Breast epithelium (tissue), 4 donors: ENCODE measurements around the gene ABHD16A. TPM values are rescaled to one million over a fixed set of nuclear protein-coding genes. Genes with fewer than 3 reads are reported as not detected.

Experiments
- DNase-seq, 2 donors: peaks; one replicate each; pipeline ENCODE4 v3.0.0-alpha.2; 2019; ENCODE audit warnings: low spot score in 2 of 2
- H3K27ac ChIP-seq, 2 donors: fragments of 200-600 bp; sonication (generic) in 1 of 2; one replicate each; pipeline ENCODE4 v1.5.1; 2016 to 2019; ENCODE audit warnings: mild to moderate bottlenecking in 1 of 2
- H3K27me3 ChIP-seq, 2 donors: fragments of 200-600 bp; sonication (generic) in 1 of 2; one replicate each; pipeline versions ENCODE4 v1.5.1 to v1.6.0; 2017 to 2019; ENCODE audit warnings: control low read depth in 1 of 2, mild to moderate bottlenecking in 1 of 2
- H3K36me3 ChIP-seq: fragments of 200-600 bp; one replicate; pipeline ENCODE4 v1.5.1; 2019
- H3K4me1 ChIP-seq, 2 donors: fragments of 200-600 bp; sonication (generic); one replicate each; pipeline ENCODE4 v1.5.1; 2016 to 2019; ENCODE audit warnings: control low read depth in 1 of 2
- H3K4me3 ChIP-seq, 3 donors: fragments of 200-600 bp; sonication (generic); 1 replicate in 2 of 3; 2 replicates in 1 of 3; pipeline ENCODE4 v1.5.1; 2016 to 2019; ENCODE audit warnings: mild to moderate bottlenecking in 3 of 3, moderate library complexity in 2 of 3
- H3K9me3 ChIP-seq, 2 donors: fragments of 200-600 bp; sonication (generic) in 1 of 2; one replicate each; pipeline ENCODE4 v1.5.1; 2016 to 2019; ENCODE audit warnings: control low read depth in 1 of 2
- CTCF ChIP-seq, 3 donors: fragments of 450-650 bp; IDR thresholded peaks; one replicate each; pipeline ENCODE4 v1.5.1; 2016 to 2017; ENCODE audit warnings: antibody characterized with exemption in 3 of 3, mild to moderate bottlenecking in 3 of 3, moderate library complexity in 3 of 3
- POLR2A ChIP-seq: fragments of 450-650 bp; IDR thresholded peaks from one replicate; pipeline ENCODE4 v1.6.1; 2016; ENCODE audit warnings: antibody characterized with exemption, mild to moderate bottlenecking, moderate library complexity
- POLR2AphosphoS5 ChIP-seq, 3 donors: sonication (generic); formaldehyde crosslinking; IDR thresholded peaks; one replicate each; pipeline ENCODE4 v1.6.1; 2017; ENCODE audit warnings: antibody characterized with exemption in 3 of 3
- intact Hi-C: fragments of 100-400 bp; cut with DNase I; formaldehyde crosslinking; loops from one replicate; pipeline ENCODE4 v1.15.1; 2023; ENCODE audit warnings: low total_unique reads
- total RNA-seq, 3 donors: library from RNA; depleted of rRNA; stranded (reverse); fragments of >200 nt; gene quantifications; one replicate each; pipeline ENCODE4 v1.1.0, GENCODE V29; 2016

The ABHD16A gene
- total RNA-seq, 3 donors from 2014 or later, result 42.6 to 62.6 (median 50.5) TPM

- TF ChIP-seq POLR2AphosphoS5 (IDR thresholded peaks at IDR 0.05) (peak in 1 of 3 donors; percentile 20), POLR2A (no peak), CTCF (IDR thresholded peaks at IDR 0.05) (peak in 1 of 3 donors; percentile 33)
- no peaks in the 10 kb centered on the region for H3K27me3 ChIP-seq
- H3K4me1 ChIP-seq, result peaks cover 3 to 6% of the 10 kb centered on the region in 2 donors
- H3K9me3 ChIP-seq, result no peaks in the 10 kb centered on the region
- H3K4me3 ChIP-seq, result peak overlapping the region in 1 of 3 donors; percentile 17
- intact Hi-C loops, result loop anchor here (1.0 kb wide), 1 partner anchor 15 kb away; no protein-coding TSS in a partner anchor
- H3K27ac ChIP-seq, result peak overlapping the region; percentile 87 to 88
- H3K36me3 ChIP-seq, result no peaks in the 10 kb centered on the region
- DNase-seq, result peak; percentile 63 to 84
Observed at GRCh38 chr6:31717499-31718222, 14.5 kb upstream of the ABHD16A start.

GRCh38 chr6:31715022-31715958 is 12.2 kb upstream of the ABHD16A start, which contains the start of gene LY6G6D:
Gene LY6G6D, plus strand, starts transcription at chr6:31715348. Its CDS starts 8 bp downstream, at chr6:31715356.
- Histone ChIP-seq H3K4me3 (no peak within 1 kb of the TSS), H3K36me3 (no peaks in the 10 kb centered on the region), H3K4me1 (peaks cover 3 to 6% of the 10 kb centered on the region in 2 donors), H3K27ac (peak within 1 kb of the TSS in 1 of 2 donors; percentile 33), H3K9me3 (no peaks in the 10 kb centered on the region), H3K27me3 (no peaks in the 10 kb centered on the region)
- intact Hi-C loops, result no loop called here
- TF ChIP-seq POLR2AphosphoS5 (IDR thresholded peaks at IDR 0.05) (no peak), POLR2A (no peak), CTCF (IDR thresholded peaks at IDR 0.05) (no peak)
- no peak for DNase-seq

- no peak overlapping the region for H3K4me3 ChIP-seq
- no peak overlapping the region for H3K27ac ChIP-seq
- no peak for DNase-seq
- intact Hi-C loops, result no loop called here
- H3K27me3 ChIP-seq, result no peaks in the 10 kb centered on the region
- H3K36me3 ChIP-seq, result no peaks in the 10 kb centered on the region
- H3K9me3 ChIP-seq, result no peaks in the 10 kb centered on the region
- no peak for TF ChIP-seq POLR2A
- TF ChIP-seq POLR2AphosphoS5 (IDR thresholded peaks at IDR 0.05), result no peak
- no peak for TF ChIP-seq CTCF (IDR thresholded peaks at IDR 0.05)
- H3K4me1 ChIP-seq, result peaks cover 3 to 6% of the 10 kb centered on the region in 2 donors
Observed at GRCh38 chr6:31713991-31714684, 11.0 kb upstream of the ABHD16A start.

- no peaks in the 10 kb centered on the region for H3K27me3 ChIP-seq
- H3K27ac ChIP-seq, result no peak overlapping the region
- no peaks in the 10 kb centered on the region for H3K36me3 ChIP-seq
- TF ChIP-seq CTCF (IDR thresholded peaks at IDR 0.05) (no peak), POLR2A (no peak), POLR2AphosphoS5 (IDR thresholded peaks at IDR 0.05) (no peak)
- no peaks in the 10 kb centered on the region for H3K9me3 ChIP-seq
- intact Hi-C loops, result no loop called here
- no peak overlapping the region for H3K4me3 ChIP-seq
- H3K4me1 ChIP-seq, result peaks cover 3 to 6% of the 10 kb centered on the region in 2 donors
- DNase-seq, result no peak
Observed at GRCh38 chr6:31713465-31713864, 10.3 kb upstream of the ABHD16A start.
